Activated CD8-positive, alpha-beta memory T cell treated with anti-CD3 and anti-CD28 coated beads for 36 hours (primary cell): ENCODE results near the gene RAB3IL1. TPM values are rescaled to one million over a fixed set of nuclear protein-coding genes. Genes with fewer than 3 reads are reported as not detected.

Experiments
- CTCF ChIA-PET: fragments of 350-600 bp; sonication (Branson Sonifier 250); formaldehyde crosslinking; loops from one replicate; lab custom pipeline; 2021; ENCODE audit warnings: antibody characterized with exemption; lab: Charles Lee
- POLR2A ChIA-PET: fragments of 350-600 bp; sonication (Branson Sonifier 250); formaldehyde crosslinking; loops from one replicate; lab custom pipeline; 2021; ENCODE audit warnings: antibody characterized with exemption; lab: Charles Lee
- total RNA-seq, 2 experiments: library from RNA; stranded (reverse); gene quantifications; one replicate each; pipeline ENCODE4 v1.2.3, GENCODE V29; 2021

The RAB3IL1 gene
- total RNA-seq, 2 experiments from 2014 or later: not detected

DNA sequence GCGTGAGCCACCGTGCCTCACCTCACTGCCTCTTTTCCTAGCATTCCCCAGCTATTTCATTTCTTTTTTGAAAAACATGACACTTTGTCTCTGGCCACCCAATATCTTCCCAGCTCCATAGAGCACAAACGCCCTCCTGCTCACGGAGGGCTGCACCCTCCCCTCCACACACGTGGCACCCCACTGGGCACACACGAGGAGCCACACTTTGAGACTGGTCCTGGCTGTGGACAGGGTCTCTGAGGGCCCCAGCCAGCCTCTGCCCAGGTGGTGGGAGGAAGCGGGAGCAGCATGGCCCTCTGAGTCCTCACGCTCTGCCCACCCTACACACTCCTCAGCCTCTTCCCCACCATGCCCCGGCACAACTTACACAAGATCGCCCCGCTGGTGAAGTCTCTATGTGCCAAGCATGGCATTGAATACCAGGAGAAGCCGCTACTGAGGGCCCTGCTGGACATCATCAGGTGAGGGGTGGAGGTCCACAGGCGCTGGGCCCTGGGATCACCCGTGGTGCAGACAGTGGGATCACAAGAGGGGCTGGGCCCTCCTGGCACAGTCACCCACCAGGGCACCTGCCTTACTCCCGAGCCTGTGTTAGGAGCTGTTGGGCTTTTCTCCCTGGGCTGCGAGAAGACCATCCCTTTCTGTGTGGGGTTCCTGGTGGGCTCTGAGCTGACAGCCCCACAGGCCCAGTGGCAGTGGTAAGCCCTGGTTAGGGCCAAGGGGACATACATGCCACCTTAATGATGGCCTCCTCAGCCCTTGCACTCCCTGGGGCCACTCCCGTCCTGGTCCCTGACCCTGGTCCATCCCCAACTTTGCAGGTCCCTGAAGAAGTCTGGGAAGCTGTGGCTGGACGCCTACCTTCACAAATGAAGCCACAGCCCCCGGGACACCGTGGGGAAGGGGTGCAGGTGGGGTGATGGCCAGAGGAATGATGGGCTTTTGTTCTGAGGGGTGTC is 52.3 kb downstream of the RAB3IL1 start:
- ChIA-PET POLR2A (no interaction called here), CTCF (interaction anchor here (0.5 kb wide), 1 partner anchor 200 kb away, joined by 3 read pairs; no protein-coding TSS in a partner anchor)

DNA sequence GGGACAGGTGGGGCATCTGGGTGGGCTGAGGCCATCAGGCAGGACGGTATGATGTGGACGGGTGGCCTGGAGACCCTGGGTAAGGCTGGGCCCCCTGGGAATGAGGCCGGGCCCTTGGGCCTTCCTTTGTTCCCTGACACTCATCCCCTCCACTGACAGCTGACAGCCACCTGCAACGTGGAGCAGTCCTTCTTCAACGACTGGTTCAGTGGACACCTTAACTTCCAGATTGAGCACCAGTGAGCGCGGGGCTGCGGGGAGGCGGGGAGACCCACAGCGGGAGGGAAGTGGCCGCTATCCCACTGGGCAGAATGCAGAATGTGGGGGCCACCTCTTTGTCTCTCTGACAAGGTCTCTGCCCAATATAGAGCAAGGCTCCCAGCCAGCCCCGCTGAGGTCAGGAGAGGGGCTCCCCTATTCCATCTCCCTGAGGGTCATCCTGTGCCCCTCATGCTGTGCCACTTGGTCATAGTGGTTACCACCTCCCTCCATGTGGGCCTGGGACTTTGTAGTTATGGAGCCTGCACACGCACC is 53.8 kb downstream of the RAB3IL1 start:
- ChIA-PET POLR2A (no interaction called here), CTCF (interaction anchor here (0.7 kb wide), 1 partner anchor 9 kb away, joined by 3 read pairs; no protein-coding TSS in a partner anchor)

DNA sequence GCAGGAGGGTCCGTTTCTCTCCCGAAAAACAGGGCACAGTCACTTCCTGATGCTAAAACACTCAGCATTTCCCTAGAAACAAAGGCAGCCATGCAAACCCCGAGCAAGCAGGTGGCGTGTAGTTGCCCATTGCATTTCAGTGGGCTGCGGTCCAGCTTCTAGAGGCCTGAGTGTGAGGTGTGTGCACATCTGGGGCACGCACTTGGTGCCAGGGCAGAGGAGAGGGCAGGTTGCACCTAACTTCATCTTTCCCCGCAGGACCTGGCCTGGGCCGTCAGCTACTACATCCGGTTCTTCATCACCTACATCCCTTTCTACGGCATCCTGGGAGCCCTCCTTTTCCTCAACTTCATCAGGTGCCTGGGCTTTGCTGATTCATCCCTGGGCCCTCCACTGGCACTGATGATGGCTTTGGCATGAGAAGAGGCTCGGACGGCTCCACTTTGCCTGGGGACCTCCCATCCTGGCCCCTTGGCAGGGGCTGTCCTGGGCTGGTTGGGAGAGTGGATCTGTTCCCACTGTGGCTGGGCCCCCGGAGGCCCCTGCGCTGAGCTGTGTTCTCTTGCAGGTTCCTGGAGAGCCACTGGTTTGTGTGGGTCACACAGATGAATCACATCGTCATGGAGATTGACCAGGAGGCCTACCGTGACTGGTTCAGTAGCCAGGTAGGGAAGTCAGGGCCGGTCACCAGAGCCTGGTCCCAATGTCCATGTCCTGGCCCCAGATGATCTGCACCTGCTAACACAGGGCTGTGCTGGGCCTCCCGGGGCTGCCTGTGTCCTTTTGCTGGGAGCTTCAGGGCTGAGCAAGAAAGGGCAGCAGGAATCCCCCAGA is 54.4 kb downstream of the RAB3IL1 start:
- POLR2A ChIA-PET: no interaction called here
- CTCF ChIA-PET: no interaction called here

DNA sequence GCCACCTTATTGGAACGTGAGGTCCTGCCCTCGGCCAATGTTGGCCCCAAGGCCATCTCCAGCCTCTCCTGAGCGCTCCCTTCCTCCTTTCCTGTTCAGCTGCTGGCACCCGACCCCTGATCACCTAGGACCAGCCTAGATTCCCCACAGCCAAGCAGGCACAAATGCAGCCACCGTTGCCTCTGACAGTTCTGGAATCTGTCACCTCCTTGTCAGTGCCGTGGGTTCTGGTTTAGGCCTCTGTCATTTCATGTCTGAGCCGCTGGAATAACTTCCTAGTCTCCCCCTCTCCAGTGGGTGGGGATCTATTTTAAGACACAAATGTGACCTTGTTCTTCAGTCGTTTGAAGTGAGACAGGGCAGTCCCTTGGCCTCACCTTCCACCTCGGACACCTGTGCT is 55.7 kb downstream of the RAB3IL1 start:
- CTCF ChIA-PET: no interaction called here
- POLR2A ChIA-PET: no interaction called here

DNA sequence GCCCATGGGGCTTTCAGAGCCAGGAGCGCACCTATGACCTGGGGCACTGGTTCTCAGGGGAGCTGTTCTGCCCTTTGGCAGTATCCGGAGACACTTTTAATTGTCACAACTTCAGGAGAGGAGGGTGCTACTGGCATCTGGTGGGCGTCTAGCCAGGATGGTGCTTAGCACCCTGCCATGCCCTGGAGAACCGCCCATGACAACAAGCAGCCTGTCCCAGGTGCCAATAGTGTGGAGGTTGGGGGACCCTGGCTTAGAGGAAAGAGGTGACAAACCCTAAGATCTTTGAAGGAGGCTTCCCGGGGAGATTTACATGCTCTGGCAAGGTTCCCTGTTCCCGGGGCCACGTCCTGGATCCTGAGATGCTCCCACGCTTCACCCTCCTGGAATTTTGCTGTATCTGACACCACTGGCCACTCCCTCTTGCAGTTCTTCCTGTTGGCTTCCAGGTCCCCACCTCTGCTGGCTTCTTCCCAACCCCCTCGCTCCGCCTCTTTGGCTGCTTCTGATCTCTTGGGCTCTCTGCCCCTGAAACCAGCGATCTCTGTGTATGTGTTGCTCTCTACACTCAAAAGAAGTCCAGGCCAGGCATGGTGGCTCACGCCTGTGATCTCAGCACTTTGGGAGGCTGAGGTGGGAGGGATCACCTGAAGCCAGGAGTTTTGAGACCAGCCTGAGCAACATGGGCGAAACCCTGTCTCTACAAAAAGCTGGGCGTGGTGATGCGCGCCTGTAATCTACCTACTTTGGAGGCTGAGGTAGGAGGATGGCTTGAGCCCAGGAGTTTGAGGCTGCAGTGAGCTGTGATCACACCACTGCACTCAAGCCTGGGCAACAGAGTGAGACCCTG is 57.1 kb downstream of the RAB3IL1 start:
- POLR2A ChIA-PET: no interaction called here

DNA sequence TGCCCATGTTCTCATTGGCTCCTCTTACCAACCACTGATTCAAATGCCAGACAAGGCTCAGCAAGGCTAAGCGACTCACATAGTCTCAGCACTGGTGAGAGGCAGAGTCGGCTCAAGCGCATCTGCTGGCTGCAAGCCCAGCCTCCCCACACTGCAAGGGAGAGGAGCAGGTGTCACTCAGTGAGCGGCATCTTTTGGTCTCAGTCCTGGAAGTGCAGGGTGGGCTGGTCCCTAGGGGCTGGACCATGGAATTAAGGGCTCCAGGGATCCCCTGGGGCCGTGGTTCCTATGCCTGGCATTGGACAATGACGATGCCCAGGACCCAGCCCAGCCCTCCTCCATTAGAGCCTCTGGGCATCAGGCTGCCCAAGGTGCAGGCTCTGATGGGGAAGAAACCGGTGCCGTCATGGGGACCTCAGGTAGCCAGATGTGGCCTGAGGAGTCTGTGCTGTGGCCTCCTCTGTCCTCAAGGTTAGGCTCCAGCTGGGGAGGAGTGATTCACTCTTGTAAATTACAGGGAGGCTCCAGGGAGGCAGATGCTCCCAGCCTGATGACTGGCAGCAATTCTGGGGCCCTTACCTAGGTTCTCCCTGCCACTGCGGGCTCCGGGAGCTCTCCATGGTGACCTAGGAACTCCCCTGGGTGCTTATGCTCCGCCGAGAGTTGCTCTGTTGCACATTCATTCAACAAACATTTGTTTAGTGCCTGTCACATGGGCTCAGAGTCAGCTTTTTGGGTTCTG is 61.3 kb downstream of the RAB3IL1 start:
- POLR2A ChIA-PET: no interaction called here
- CTCF ChIA-PET: no interaction called here

More for the DNA sequence above, 57.1 kb downstream of the RAB3IL1 start:
- CTCF ChIA-PET: no interaction called here

DNA sequence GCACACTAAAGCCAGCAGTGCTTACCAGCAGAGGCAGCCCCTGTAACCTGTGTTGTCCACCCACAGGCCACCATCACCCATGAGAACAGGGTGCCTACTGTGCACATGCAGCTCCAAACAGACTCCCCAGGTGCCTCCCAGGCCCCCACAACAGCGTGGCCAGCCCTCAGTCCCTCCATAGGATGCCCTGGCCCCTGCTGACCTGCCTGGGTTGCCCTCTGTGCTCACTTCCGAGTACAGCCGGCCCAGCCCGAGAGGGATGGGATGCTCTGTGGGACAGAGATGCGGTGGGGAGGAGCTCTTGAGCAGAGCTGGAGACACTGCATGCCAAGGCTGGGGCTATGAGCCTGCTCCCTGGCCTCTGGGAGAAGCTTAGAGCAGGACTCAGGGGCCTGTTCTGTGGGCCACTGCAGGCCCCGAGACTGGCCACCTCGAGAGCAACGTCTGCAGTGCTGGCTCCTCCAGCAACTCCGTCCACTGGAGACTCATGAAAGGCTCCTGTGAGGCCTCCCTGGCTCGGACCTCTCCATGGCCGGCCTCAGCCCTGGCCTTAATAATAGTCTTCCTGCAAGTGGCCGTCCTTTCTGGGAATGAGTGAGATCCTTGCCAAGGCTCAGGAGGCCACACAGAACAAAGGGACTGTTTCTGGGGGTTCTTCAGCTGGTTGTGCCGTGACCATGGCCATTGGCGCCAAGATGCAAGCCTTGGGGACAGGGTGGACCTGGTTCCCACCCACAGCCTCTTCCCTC is 62.2 kb downstream of the RAB3IL1 start:
- CTCF ChIA-PET: interaction anchor here (1.0 kb wide), 1 partner anchor 9 kb away, joined by 3 read pairs; no protein-coding TSS in a partner anchor
- POLR2A ChIA-PET: no interaction called here

DNA sequence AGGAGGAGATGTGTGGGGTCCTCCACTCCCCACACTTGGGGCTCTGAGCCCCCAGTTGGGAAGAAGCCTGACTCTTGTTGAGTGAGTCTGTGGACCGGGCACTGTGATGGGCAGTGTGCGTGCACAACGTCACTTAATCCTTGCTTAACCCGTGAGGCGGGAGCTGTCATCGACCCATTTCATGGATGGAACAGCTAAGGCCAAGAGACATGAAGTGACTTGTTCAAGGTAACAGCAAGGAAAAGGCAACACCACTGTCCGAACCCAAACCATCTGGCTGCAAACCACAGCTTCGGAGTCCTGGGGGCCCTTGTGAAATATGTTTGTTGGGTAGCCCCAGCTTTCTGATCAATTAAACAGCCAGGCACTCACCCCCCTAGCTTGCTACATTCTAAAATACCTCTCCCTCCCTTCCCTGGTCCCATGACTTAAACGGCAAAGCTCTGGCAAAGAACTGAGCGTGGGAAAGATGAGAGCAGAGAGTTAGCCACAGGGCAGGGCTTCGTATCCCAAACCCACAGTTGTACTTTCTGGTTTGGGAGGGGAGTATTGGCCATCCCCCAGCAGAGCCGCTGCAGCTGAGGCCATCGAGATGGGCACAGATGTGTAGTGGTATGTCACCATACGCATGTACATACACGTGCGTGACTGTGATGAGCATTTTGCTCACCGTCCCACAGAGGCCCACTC is 63.0 kb downstream of the RAB3IL1 start:
- POLR2A ChIA-PET: no interaction called here
- CTCF ChIA-PET: interaction anchor here (1.0 kb wide), 2 partner anchors 10 to 93 kb away, joined by 3 read pairs; no protein-coding TSS in a partner anchor

DNA sequence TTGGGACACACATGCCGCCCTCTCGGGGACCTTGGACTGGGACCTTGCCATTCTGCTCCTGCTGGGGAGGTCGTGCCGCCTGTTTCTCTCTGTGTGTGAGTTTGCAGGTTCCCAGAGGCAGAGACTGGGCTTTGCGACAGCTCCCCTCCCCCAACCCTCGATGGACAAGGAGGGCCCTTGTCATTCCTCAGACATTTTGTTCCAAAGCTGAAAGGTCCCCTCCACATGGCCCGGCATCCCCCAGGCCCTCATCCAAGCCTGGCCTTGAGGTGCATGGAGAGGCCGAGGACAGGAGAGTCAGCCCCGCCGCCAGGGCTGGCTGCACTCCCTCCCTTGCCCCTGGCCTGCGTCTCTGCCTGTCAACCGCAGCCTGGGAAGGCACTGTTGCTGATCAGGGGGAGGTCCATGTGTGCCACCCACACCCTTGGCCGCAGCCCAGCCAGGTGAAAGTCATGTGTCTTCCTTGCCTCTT is 63.6 kb downstream of the RAB3IL1 start:
- CTCF ChIA-PET: interaction anchor here (1.0 kb wide), 2 partner anchors 10 to 93 kb away, joined by 3 read pairs; no protein-coding TSS in a partner anchor
- POLR2A ChIA-PET: interaction anchor here (0.6 kb wide), 1 partner anchor 24 kb away, joined by 4 read pairs; no protein-coding TSS in a partner anchor

DNA sequence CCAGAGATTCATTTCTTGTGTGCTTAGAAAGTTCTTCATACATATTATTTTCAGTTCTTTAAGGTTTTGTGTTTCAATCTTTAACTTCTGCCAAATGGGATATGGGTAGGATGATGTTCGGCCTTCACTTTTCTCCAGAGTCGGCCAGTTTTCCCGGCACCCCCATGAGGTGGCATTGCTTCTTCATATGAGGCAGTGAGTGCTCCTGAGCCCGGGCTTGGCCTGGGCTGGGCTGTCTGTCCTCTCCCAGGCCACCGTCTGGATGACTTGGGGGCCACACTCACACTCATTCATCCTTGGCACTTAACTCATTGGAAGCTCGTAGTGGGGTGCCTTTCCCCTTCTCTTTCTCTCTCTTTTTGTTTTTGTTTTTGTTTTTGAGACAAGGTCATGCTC is 65.5 kb downstream of the RAB3IL1 start:
- ChIA-PET CTCF (no interaction called here), POLR2A (no interaction called here)

DNA sequence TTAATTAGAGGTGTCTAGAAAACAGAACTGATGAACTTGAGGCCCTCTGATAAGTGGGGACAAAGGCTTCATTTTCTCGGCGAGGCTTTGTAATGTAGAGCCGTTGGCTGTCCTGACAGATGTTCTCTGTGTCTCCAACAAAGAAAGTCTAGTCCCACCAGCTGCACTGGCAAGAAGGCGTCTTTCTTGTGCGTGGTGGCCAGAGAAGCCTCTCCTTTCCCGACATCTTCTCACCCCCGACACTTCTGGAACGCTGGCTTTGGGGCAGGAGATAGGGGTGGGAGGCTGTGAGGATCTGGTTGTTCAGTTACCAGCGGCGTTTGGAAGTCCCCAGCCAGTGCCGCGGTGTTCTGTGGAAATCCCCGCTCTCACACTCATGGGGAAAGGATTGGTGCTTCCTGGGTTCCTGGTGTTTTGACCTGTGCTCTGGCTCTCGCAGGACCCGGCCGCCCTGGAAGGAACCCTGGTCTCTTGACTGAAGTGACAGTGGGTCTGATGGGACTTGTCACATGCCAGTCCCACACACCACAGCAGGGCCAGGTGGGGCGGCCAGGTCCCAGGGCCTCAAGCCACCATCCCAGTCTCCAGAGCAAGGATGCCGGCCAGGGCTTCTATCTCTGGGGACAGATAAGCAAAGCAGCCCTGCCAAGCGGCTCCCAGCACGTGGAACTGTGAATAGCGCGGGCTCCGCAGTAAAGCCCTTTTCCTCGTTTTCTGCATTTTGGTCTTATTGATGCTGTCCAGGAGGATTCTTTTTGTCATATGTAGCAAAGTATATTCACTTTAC is 66.1 kb downstream of the RAB3IL1 start:
- POLR2A ChIA-PET: no interaction called here
- CTCF ChIA-PET: no interaction called here

DNA sequence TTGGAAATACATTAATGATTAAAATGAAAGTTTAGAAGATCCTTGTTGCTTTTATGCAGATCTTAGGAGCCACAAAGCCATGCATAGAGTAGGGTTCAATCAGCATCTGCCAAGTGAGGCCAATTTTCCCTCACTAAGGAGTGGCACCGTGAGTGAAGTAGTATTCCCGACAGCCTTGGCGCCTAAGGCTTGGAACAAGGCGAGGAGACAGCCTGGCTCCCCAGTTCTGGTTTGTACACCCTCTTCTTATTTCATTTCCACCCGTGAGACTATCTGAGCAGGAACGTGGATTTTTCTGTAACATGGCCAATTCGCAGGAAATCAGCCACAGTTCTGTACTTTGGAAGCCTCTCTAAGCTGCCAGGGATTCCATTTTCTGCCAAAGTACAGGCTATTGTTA is 66.7 kb downstream of the RAB3IL1 start:
- POLR2A ChIA-PET: no interaction called here
- CTCF ChIA-PET: no interaction called here

DNA sequence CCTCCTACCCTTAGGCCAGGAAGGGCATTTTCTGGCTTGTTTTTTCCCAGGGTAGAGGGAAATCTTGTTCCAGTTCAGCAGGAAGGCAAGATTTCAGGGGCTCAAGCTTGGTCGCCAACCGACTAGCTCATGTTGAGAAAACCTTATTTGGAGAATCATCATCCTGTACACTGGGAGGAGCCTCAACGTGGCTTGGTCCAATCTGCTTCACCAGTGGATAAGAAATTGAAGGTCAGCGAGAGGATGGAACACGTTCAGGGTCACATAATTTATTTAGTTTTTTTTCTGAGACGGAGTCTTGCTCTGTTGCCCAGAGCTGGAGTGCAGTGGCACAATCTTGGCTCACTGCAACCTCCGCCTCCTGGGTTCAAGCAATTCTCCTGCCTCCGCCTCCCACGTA is 68.7 kb downstream of the RAB3IL1 start:
- ChIA-PET POLR2A (no interaction called here), CTCF (no interaction called here)

DNA sequence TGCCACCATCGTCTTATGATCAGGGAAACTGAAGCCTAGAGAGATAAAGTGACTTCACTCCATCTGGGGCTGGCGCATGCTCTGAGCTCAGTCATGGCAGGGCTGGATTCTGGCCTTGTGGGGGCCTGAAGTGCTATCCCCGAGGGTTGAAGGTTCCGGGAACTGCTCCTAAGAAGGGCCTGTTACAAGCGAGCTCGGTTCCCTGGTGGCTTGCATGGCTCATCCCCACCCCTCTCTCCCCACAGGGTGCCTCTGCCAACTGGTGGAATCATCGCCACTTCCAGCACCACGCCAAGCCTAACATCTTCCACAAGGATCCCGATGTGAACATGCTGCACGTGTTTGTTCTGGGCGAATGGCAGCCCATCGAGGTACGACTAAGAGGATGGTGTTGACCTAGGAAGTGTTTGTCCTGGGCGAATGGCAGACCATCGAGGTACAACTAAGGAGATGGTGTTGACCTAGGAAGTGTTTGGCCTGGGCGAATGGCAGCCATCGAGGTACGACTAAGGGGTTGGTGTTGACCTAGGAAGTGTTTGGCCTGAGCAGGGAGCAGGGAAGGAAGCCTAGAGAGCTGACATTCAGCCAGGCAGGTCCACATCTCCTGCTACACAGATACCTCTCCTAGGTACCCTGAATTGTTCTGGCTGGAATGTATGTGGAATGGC is 69.3 kb downstream of the RAB3IL1 start:
- ChIA-PET CTCF (no interaction called here), POLR2A (no interaction called here)
